Esophagus squamous epithelium (tissue), 5 donors: ENCODE data around the gene PLA2G2D. TPM values are rescaled to one million over a fixed set of nuclear protein-coding genes. Genes with fewer than 3 reads are reported as not detected.
A peak's percentile ranks its signal among the peaks of the same experiment; 100 is the strongest.

Experiments
- DNase-seq: peaks from one replicate; lab custom pipeline; 2025; lab: John Stamatoyannopoulos, UW
- H3K27ac ChIP-seq, 4 donors: fragments of 200-600 bp; sonication (generic); one replicate each; pipeline ENCODE4 v1.5.1; 2016 to 2019; ENCODE audit warnings: mild to moderate bottlenecking in 1 of 4
- H3K27me3 ChIP-seq, 4 donors: fragments of 200-600 bp; sonication (generic); 1 replicate in 3 of 4; 2 replicates in 1 of 4; pipeline versions ENCODE4 v1.5.1 to v1.6.0; 2017 to 2021; ENCODE audit warnings: antibody characterized with exemption in 1 of 4
- H3K36me3 ChIP-seq, 3 donors: fragments of 200-600 bp; sonication (generic); one replicate each; pipeline ENCODE4 v1.5.1; 2016 to 2019
- H3K4me1 ChIP-seq, 3 donors: fragments of 200-600 bp; sonication (generic); one replicate each; pipeline ENCODE4 v1.5.1; 2017 to 2019
- H3K4me3 ChIP-seq, 4 donors: fragments of 200-600 bp; sonication (generic); 1 replicate in 3 of 4; 2 replicates in 1 of 4; pipeline ENCODE4 v1.5.1; 2016 to 2019; ENCODE audit warnings: mild to moderate bottlenecking in 2 of 4, moderate library complexity in 1 of 4
- H3K9me3 ChIP-seq, 3 donors: fragments of 200-600 bp; sonication (generic); one replicate each; pipeline ENCODE4 v1.5.1; 2016 to 2019
- POLR2A ChIP-seq, 4 donors: fragments of 450-650 bp; IDR thresholded peaks; one replicate each; pipeline ENCODE4 v1.6.1; 2017; ENCODE audit warnings: antibody characterized with exemption in 4 of 4, mild to moderate bottlenecking in 4 of 4, moderate library complexity in 3 of 4
- WGBS, 2 donors: methylation state at CpG; one replicate each; pipeline ENCODE4 v1.1.5; 2018; 5-methylcytosine and 5-hydroxymethylcytosine counted together
- intact Hi-C: fragments of 100-400 bp; cut with DNase I; formaldehyde crosslinking; loops from one replicate; pipeline ENCODE4 v1.15.0; 2022
- total RNA-seq, 4 donors: library from RNA; depleted of rRNA; stranded (reverse); fragments of >200 nt; gene quantifications; one replicate each; pipeline ENCODE4 v1.1.0, GENCODE V29; 2016
- TF ChIP-seq, protein P1 (sequence below), 6 experiments: fragments of 450-650 bp in 4 of 6; fragments of 200-600 bp in 2 of 6; sonication (generic) in 2 of 6; IDR thresholded peaks; one replicate each; pipeline ENCODE4 v1.5.1; 2016 to 2019; ENCODE audit warnings: antibody characterized with exemption in 6 of 6, mild to moderate bottlenecking in 4 of 6, moderate library complexity in 4 of 6
- donor health status: DM: yes; HTN: yes; CAD: no.

Gene PLA2G2D
- total RNA-seq, 4 donors from 2014 or later = 0.19 TPM; not detected in 3

DNA sequence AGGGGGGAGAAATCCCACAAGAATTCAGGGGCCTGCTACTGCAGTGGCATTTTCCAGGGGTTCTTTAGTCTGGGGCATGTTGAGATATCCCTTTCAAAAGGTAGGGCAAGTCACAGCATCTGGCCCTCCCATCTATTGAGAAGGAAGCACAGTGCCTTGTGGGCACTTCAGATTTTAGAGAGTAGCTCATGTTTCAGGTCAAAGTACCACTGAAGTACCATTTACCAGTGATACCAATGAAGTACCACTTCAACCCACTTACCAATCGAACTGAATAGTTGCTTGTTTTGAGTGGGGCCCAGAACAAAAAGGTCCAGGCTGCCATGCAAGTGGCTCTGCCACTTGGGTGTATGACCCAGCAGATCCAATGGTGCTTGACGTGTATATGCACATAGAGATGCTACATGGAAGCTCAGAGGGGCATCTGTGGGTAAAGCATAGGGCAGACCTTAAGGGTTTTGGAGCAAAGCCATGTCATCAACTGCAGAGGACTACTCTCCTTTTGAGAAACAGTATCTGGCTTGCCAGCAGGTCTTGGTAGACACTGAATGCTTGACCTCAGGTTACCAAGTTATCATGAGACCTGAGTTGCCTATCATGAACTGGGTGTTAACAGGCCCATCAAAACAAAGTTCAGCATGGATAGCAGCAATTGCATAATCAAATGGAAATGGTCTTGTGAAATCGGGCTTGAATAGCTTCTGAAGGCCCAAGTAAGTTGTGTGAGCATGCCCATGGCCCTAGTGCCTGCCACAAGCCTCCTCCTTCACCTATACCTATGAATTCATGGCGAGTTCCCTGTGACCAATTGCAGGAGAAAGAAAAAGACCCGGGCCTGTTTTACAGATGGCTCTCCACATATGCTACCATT lies 23.5 kb downstream of the PLA2G2D start:
- H3K9me3 ChIP-seq = no peaks in the 10 kb centered on the region
- TF ChIP-seq POLR2A (IDR thresholded peaks at IDR 0.05) = no peak
- TF ChIP-seq, protein P1, sequence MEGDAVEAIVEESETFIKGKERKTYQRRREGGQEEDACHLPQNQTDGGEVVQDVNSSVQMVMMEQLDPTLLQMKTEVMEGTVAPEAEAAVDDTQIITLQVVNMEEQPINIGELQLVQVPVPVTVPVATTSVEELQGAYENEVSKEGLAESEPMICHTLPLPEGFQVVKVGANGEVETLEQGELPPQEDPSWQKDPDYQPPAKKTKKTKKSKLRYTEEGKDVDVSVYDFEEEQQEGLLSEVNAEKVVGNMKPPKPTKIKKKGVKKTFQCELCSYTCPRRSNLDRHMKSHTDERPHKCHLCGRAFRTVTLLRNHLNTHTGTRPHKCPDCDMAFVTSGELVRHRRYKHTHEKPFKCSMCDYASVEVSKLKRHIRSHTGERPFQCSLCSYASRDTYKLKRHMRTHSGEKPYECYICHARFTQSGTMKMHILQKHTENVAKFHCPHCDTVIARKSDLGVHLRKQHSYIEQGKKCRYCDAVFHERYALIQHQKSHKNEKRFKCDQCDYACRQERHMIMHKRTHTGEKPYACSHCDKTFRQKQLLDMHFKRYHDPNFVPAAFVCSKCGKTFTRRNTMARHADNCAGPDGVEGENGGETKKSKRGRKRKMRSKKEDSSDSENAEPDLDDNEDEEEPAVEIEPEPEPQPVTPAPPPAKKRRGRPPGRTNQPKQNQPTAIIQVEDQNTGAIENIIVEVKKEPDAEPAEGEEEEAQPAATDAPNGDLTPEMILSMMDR (IDR thresholded peaks at IDR 0.05) = no peak
- H3K4me3 ChIP-seq = no peak overlapping the region
- peaks cover 0 to 8% (median 0%) of the 10 kb centered on the region in 4 donors for H3K27me3 ChIP-seq
- peaks cover 0 to 14% (median 11%) of the 10 kb centered on the region in 3 donors for H3K4me1 ChIP-seq
- WGBS, 2 donors = 50 to 64% methylated on average over 4 of the region's 5 CpGs
- intact Hi-C loops = loop anchor here (5.0 kb wide), 1 partner anchor 57 kb away; no protein-coding TSS in a partner anchor
- DNase-seq = no peak
- peak overlapping the region in 2 of 4 donors; percentile 61 to 66 for H3K27ac ChIP-seq
- H3K36me3 ChIP-seq = no peaks in the 10 kb centered on the region

DNA sequence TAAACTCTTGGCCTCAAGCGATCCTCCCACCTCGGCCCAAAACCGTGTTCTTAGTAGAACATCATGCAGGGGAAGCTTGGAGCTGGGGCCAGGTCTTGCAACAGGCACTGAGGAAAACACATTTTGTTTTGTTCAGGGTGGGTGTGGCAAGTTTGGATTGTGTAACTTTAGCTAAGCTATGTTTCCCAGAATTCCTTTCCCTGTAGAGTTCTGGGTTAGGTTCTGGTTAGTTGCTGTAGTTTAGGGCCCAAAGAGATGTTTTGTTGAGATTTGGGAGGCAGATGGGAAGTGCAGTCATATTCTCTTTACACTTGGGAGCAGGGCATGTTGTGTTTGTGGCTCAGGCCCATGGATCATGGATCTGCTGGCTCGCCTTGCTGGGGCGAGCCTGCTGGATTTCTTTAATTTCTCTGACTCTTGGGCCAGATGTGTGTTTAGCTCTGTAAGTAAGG lies 25.4 kb downstream of the PLA2G2D start:
- Histone ChIP-seq H3K27ac (peak overlapping the region in 2 of 4 donors; percentile 63 to 66), H3K4me3 (no peak overlapping the region), H3K36me3 (no peaks in the 10 kb centered on the region), H3K27me3 (peaks cover 0 to 18% (median 0%) of the 10 kb centered on the region in 4 donors), H3K9me3 (no peaks in the 10 kb centered on the region), H3K4me1 (peaks cover 0 to 14% (median 11%) of the 10 kb centered on the region in 3 donors)
- intact Hi-C loops = no loop called here
- WGBS, 2 donors = 39 to 58% methylated on average over 5 of the region's 5 CpGs
- no peak for DNase-seq
- TF ChIP-seq POLR2A (IDR thresholded peaks at IDR 0.05) = no peak
- TF ChIP-seq, protein P1 (IDR thresholded peaks at IDR 0.05) = no peak

DNA sequence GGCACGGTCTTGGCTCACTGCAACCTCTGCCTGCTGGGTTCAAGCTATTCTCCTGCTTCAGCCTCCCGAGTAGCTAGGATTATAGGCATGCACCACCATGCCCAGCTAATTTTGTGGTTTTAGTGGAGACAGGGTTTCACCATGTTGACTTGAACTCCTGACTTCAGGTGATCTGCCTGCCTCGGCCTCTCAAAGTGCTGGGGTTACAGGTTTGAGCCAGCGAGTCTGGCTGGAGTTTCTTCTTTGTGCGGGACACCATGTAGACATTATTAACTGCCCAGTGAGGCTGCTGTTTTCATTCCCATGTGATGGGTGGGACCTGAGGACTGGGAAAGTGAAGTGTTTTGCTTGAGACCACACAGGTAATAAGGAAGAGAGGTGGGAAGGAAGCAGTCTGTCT lies 26.0 kb downstream of the PLA2G2D start:
- H3K4me1 ChIP-seq = peaks cover 0 to 14% (median 11%) of the 10 kb centered on the region in 3 donors
- no peaks in the 10 kb centered on the region for H3K36me3 ChIP-seq
- 64 to 76% methylated on average over 2 to 5 of the region's 5 CpGs for WGBS, 2 donors
- no peak for DNase-seq
- peaks cover 0 to 18% (median 0%) of the 10 kb centered on the region in 4 donors for H3K27me3 ChIP-seq
- no peak overlapping the region for H3K4me3 ChIP-seq
- TF ChIP-seq, protein P1 (IDR thresholded peaks at IDR 0.05) = no peak
- TF ChIP-seq POLR2A (IDR thresholded peaks at IDR 0.05) = no peak
- H3K9me3 ChIP-seq = no peaks in the 10 kb centered on the region
- peak overlapping the region in 3 of 4 donors; percentile 11 to 63 (median 40) for H3K27ac ChIP-seq
- intact Hi-C loops = no loop called here

DNA sequence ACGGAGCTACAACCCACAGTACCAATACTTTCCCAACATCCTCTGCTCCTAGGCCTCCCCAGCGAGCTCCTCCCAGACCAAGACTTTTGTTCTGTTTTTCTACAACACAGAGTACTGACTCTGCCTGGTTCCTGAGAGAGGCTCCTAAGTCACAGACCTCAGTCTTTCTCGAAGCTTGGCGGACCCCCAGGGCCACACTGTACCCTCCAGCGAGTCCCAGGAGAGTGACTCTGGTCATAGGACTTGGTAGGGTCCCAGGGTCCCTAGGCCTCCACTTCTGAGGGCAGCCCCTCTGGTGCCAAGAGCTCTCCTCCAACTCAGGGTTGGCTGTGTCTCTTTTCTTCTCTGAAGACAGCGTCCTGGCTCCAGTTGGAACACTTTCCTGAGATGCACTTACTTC lies 28.7 kb downstream of the PLA2G2D start:
- H3K36me3 ChIP-seq = no peaks in the 10 kb centered on the region
- intact Hi-C loops = no loop called here
- peaks cover 0 to 18% (median 0%) of the 10 kb centered on the region in 4 donors for H3K27me3 ChIP-seq
- H3K4me1 ChIP-seq = peaks cover 0 to 14% (median 11%) of the 10 kb centered on the region in 3 donors
- DNase-seq = no peak
- H3K27ac ChIP-seq = no peak overlapping the region
- H3K9me3 ChIP-seq = no peaks in the 10 kb centered on the region
- no peak for TF ChIP-seq POLR2A (IDR thresholded peaks at IDR 0.05)
- no peak overlapping the region for H3K4me3 ChIP-seq
- 81 to 88% methylated on average over 5 of the region's 6 CpGs for WGBS, 2 donors

DNA sequence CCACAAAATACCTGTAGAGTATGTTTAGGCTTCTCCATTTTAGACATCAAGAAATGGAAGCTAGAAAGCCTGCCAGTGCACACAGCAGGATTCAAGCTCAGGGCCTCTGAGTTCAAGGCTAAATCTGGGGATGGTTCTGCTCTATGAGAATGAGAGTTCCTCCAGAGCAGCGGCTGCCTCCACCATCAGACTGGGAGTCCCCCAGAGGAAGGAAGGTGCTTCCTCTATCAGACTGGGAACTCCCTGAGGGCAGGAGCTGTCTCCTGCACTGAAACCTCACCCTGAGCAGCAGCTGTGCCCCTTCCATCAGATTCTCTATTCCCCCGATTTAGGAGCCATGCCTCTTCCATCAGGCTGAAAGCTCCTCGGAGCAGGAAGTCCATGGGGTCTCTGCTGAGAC lies 29.2 kb downstream of the PLA2G2D start:
- H3K4me3 ChIP-seq = no peak overlapping the region
- peaks cover 0 to 18% (median 0%) of the 10 kb centered on the region in 4 donors for H3K27me3 ChIP-seq
- intact Hi-C loops = no loop called here
- H3K9me3 ChIP-seq = no peaks in the 10 kb centered on the region
- no peak for DNase-seq
- H3K27ac ChIP-seq = no peak overlapping the region
- TF ChIP-seq POLR2A (IDR thresholded peaks at IDR 0.05) = no peak
- TF ChIP-seq, protein P1 (IDR thresholded peaks at IDR 0.05) = no peak
- H3K36me3 ChIP-seq = no peaks in the 10 kb centered on the region
- WGBS, 2 donors = 67 to 93% methylated on average over 1 to 2 of the region's 3 CpGs
- H3K4me1 ChIP-seq = peaks cover 0 to 14% (median 11%) of the 10 kb centered on the region in 3 donors
